Mesothelial cell of epicardium (in vitro differentiated cells): Measurements from ENCODE around the gene SLC25A23. TPM values are rescaled to one million over a fixed set of nuclear protein-coding genes. Genes with fewer than 3 reads are reported as not detected.
"Not testable (repeated sequence)": the region's sequence is repeated elsewhere in the genome, so short reads cannot be mapped to it uniquely, and the experiment has no call there.

Source experiments
- DNase-seq, 2 experiments: peaks; one replicate each; pipeline ENCODE4 v3.0.0; 2021; ENCODE audit warnings: low spot score in 2 of 2; ENCODE audit not compliant: unreplicated experiment in 2 of 2
- H3K27ac Mint-ChIP-seq: 2 replicates; pipeline ENCODE4 v1.8.0; 2021; ENCODE audit warnings: mixed read lengths
- H3K27me3 Mint-ChIP-seq: 2 replicates; pipeline ENCODE4 v1.8.0; 2021; ENCODE audit warnings: low read depth, mixed read lengths
- H3K36me3 Mint-ChIP-seq: 2 replicates; pipeline ENCODE4 v1.8.0; 2021; ENCODE audit warnings: mixed read lengths
- H3K4me1 Mint-ChIP-seq: 2 replicates; pipeline ENCODE4 v1.8.0; 2021; ENCODE audit warnings: mixed read lengths
- H3K4me3 Mint-ChIP-seq: 2 replicates; pipeline ENCODE4 v1.8.0; 2021; ENCODE audit warnings: mild to moderate bottlenecking, moderate library complexity, mixed read lengths
- H3K9me3 Mint-ChIP-seq: 2 replicates; pipeline ENCODE4 v1.8.0; 2021; ENCODE audit warnings: mixed read lengths
- CTCF ChIP-seq: fragments of 200-600 bp; sonication (generic); IDR thresholded peaks from one replicate; pipeline ENCODE4 v1.5.0; 2021; ENCODE audit warnings: antibody characterized with exemption; ENCODE audit not compliant: unreplicated experiment
- total RNA-seq: library from RNA; stranded (reverse); gene quantifications from 3 replicates; pipeline ENCODE4 v1.2.1, GENCODE V29; 2021

Gene SLC25A23
- total RNA-seq, 1 donor from 2014 or later: 67.5 TPM

DNA sequence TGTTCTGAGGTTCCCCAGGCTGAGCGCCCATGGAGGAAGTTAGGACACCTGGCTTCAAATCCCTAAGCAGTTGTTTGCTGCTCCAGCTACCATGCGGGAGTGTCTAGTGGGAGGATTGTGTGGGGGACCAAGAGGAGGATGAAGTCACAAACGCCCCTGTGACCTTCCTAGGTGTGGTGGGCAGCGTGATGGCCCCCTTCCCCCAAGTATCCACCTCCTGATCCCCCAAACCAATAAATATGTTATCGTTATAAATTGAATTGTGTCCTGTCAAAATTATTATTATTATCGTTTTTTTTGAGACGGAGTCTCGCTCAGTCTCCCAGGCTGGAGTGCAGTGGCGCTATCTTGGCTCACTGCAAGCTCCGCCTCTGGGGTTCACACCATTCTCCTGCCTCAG, 25.9 kb downstream of the SLC25A23 start, which contains the start of gene SLC25A41:
Gene SLC25A41 (minus strand): TSS at position 101 of the 400 bp plus-strand sequence. CDS start 70 bp downstream, at position 31.
- no peaks in the 10 kb centered on the region for H3K4me1 Mint-ChIP-seq
- no peak within 1 kb of the TSS for H3K4me3 Mint-ChIP-seq
- no peak for TF ChIP-seq CTCF
- no peak within 1 kb of the TSS for H3K27ac Mint-ChIP-seq
- no peaks in the 10 kb centered on the region for H3K36me3 Mint-ChIP-seq
- no peak for DNase-seq
- no peaks in the 10 kb centered on the region for H3K9me3 Mint-ChIP-seq
- H3K27me3 Mint-ChIP-seq: peaks cover 21% of the 10 kb centered on the region

- no peaks in the 10 kb centered on the region for H3K4me1 Mint-ChIP-seq
- no peak for TF ChIP-seq CTCF
- DNase-seq: no peak
- H3K36me3 Mint-ChIP-seq: no peaks in the 10 kb centered on the region
- H3K27ac Mint-ChIP-seq: no peak overlapping the region
- no peak overlapping the region for H3K4me3 Mint-ChIP-seq
- peaks cover 21% of the 10 kb centered on the region for H3K27me3 Mint-ChIP-seq
- H3K9me3 Mint-ChIP-seq: no peaks in the 10 kb centered on the region
These were observed 26.4 kb downstream of the SLC25A23 start for GRCh38 chr19:6433165-6433564.

DNA sequence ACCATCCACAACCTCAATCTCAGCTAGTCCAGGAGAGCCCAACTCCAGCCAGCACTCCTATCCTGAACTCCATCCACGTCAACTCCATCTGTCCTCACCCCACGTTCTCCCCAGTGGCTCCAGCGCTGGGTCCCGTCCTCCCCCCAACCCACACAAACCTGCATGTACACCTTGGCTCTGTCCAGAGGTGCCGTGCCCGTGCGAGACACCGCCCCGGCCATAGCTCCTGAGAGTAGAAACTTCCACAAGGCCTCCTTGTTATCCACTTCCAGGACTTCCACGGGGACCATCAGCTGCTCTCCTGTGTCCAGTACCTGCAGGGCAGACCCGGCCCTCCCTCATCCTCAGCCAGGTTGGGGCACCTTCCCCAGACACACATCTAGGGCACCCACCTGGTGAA, 27.7 kb downstream of the SLC25A23 start:
- H3K36me3 Mint-ChIP-seq: no peaks in the 10 kb centered on the region

GRCh38 chr19:6429419-6430221, 30.0 kb downstream of the SLC25A23 start:
- Mint-ChIP-seq H3K27ac (no peak overlapping the region), H3K9me3 (no peaks in the 10 kb centered on the region), H3K36me3 (peaks cover 3% of the 10 kb centered on the region), H3K4me1 (no peaks in the 10 kb centered on the region), H3K27me3 (peaks cover 21% of the 10 kb centered on the region), H3K4me3 (no peak overlapping the region)
- TF ChIP-seq CTCF: no peak
- DNase-seq: no peak

More for the DNA sequence above, 27.7 kb downstream of the SLC25A23 start:
- no peak for TF ChIP-seq CTCF
- no peak overlapping the region for H3K27ac Mint-ChIP-seq
- no peaks in the 10 kb centered on the region for H3K4me1 Mint-ChIP-seq
- H3K9me3 Mint-ChIP-seq: no peaks in the 10 kb centered on the region
- H3K27me3 Mint-ChIP-seq: peaks cover 21% of the 10 kb centered on the region
- H3K4me3 Mint-ChIP-seq: no peak overlapping the region
- no peak for DNase-seq

DNA sequence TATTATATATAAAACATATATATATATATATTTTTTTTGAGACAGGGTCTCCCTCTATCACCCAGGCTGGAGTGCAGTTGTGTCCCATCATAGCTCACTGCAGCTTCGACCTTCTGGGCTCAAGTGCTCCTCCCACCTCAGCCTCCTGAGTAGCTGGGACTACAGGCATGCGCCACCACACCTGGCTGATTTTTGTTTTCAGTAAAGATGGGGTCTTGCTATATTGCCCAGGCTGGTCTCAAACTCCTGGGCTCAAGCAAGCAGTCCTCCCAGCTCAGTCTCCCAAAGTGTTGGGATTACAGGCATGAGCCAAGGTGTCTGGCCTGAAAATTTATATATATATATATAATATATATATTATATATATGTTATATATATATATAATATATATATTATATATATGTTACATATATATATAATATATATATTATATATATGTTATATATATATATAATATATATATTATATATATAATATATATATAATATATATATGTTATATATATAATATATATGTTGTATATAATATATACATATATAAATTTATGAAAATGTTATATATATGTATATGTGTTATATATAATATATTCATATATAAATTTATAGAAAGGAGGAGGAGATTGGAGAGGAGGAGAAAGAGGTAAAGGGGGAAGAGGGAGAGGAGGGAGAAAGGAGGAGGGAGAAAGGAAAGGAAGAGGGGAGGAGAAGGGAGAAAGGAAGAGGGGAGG, 30.7 kb downstream of the SLC25A23 start:
- H3K4me1 Mint-ChIP-seq, H3K4me3 Mint-ChIP-seq, DNase-seq, H3K36me3 Mint-ChIP-seq, H3K27ac Mint-ChIP-seq, H3K9me3 Mint-ChIP-seq: not testable (repeated sequence)
- peaks cover 21% of the 10 kb centered on the region for H3K27me3 Mint-ChIP-seq

DNA sequence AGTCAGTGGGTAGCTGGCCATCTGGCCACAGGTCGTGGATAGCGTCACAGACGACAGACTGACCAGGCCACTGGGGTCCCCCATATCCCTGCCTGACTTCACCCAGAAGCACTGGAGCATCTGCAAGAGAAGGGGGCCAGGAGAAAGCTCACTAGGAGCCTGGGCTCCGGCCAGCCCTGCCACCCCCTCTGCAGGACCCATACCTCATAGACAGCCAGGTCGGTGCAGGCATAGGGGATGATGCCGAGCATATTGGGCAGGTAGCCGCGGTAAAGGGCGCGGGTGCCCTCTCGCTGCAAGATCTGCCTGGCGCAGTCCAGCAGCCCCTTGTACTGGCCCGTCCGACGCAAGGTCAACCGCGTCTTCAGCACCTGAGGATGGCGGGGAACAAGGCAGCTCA, 32.5 kb downstream of the SLC25A23 start:
- H3K27me3 Mint-ChIP-seq: peaks cover 20% of the 10 kb centered on the region
- no peak for TF ChIP-seq CTCF
- H3K4me1 Mint-ChIP-seq: peaks cover 13% of the 10 kb centered on the region
- no peak overlapping the region for H3K4me3 Mint-ChIP-seq
- H3K9me3 Mint-ChIP-seq: no peaks in the 10 kb centered on the region
- H3K36me3 Mint-ChIP-seq: peaks cover 3% of the 10 kb centered on the region
- no peak overlapping the region for H3K27ac Mint-ChIP-seq
- no peak for DNase-seq
